AG04450 (cell line): ENCODE measurements around the gene NRIP1. TPM values are rescaled to one million over a fixed set of nuclear protein-coding genes. Genes with fewer than 3 reads are reported as not detected.

Experiments used
- CTCF ChIA-PET: fragments of 300-600, 350-600 bp; formaldehyde crosslinking; extraction: SDS; loops from one replicate; lab custom pipeline; 2022; ENCODE audit warnings: antibody characterized with exemption, inconsistent platforms; lab: Charles Lee
- POLR2A ChIA-PET: fragments of 350-600 bp; formaldehyde crosslinking; extraction: SDS; loops from one replicate; lab custom pipeline; 2021; ENCODE audit warnings: antibody characterized with exemption, inconsistent platforms; lab: Yijun Ruan, JAX
- DNase-seq: peaks from one replicate; pipeline ENCODE4 v3.0.0-alpha.2; 2011; ENCODE audit warnings: low read depth, low spot score
- H3K27ac ChIP-seq: one replicate; pipeline ENCODE4 v1.5.1; 2012; ENCODE audit warnings: low read depth, low read length, control low read depth
- H3K27me3 ChIP-seq: one replicate; pipeline ENCODE4 v1.6.0; 2012; ENCODE audit warnings: low read length; ENCODE audit not compliant: control insufficient read depth, insufficient read depth
- H3K4me3 ChIP-seq: 2 replicates; pipeline ENCODE4 v1.5.1; 2011; ENCODE audit warnings: mild to moderate bottlenecking, low read depth, low read length, control low read depth
- H3K9me3 ChIP-seq: 2 replicates; pipeline ENCODE4 v1.5.1; 2012; ENCODE audit warnings: low read length; ENCODE audit not compliant: control insufficient read depth, insufficient read depth
- CTCF ChIP-seq: IDR thresholded peaks from 2 replicates; pipeline ENCODE4 v1.5.1; 2011; ENCODE audit warnings: low read depth, low read length, control low read depth, inconsistent platforms
- polyA plus RNA-seq: library from polyadenylated mRNA; depleted of rRNA; stranded (reverse); fragments of >200 nt; gene quantifications from 2 replicates; pipeline ENCODE4 v1.2.3, GENCODE V29; 2011

Gene NRIP1
- polyA plus RNA-seq, 1 experiment: 22.6 TPM

- TF ChIP-seq CTCF: no peak
- ChIA-PET CTCF (no interaction called here), POLR2A (no interaction called here)
- Histone ChIP-seq H3K27ac (no peak overlapping the region), H3K4me3 (no peak overlapping the region), H3K9me3 (peaks cover 4% of the 10 kb centered on the region; the same call in 1 of the 2 replicates), H3K27me3 (no peaks in the 10 kb centered on the region)
- DNase-seq: no peak
Observed at GRCh38 chr21:15050568-15051377, 14.0 kb downstream of the NRIP1 start.

GRCh38 chr21:15045017-15045416 lies 19.8 kb downstream of the NRIP1 start:
- H3K27me3 ChIP-seq: no peaks in the 10 kb centered on the region
- ChIA-PET CTCF (no interaction called here), POLR2A (no interaction called here)
- H3K4me3 ChIP-seq: no peak overlapping the region
- H3K9me3 ChIP-seq: peaks cover 4% of the 10 kb centered on the region; the same call in 1 of the 2 replicates
- no peak for TF ChIP-seq CTCF
- H3K27ac ChIP-seq: no peak overlapping the region
- no peak for DNase-seq

GRCh38 chr21:15042531-15042930 lies 22.3 kb downstream of the NRIP1 start:
- ChIA-PET CTCF (no interaction called here), POLR2A (no interaction called here)
- H3K27ac ChIP-seq: no peak overlapping the region
- TF ChIP-seq CTCF: no peak
- H3K4me3 ChIP-seq: no peak overlapping the region
- no peaks in the 10 kb centered on the region for H3K27me3 ChIP-seq
- no peak for DNase-seq
- H3K9me3 ChIP-seq: peaks cover 4% of the 10 kb centered on the region; the same call in 1 of the 2 replicates

GRCh38 chr21:15039607-15040299 lies 25.0 kb downstream of the NRIP1 start:
- Histone ChIP-seq H3K4me3 (no peak overlapping the region), H3K27me3 (no peaks in the 10 kb centered on the region), H3K9me3 (no peaks in the 10 kb centered on the region), H3K27ac (no peak overlapping the region)
- DNase-seq: no peak
- POLR2A ChIA-PET: no interaction called here
- TF ChIP-seq CTCF: no peak
- CTCF ChIA-PET: interaction anchor here (1.0 kb wide), 1 partner anchor 176 kb away, joined by 3 read pairs; no protein-coding TSS in a partner anchor

- no peaks in the 10 kb centered on the region for H3K27me3 ChIP-seq
- no peak for DNase-seq
- ChIA-PET POLR2A (no interaction called here), CTCF (no interaction called here)
- H3K4me3 ChIP-seq: no peak overlapping the region
- H3K27ac ChIP-seq: no peak overlapping the region
- H3K9me3 ChIP-seq: no peaks in the 10 kb centered on the region
- TF ChIP-seq CTCF: no peak
Observed at GRCh38 chr21:15037900-15038293, 26.9 kb downstream of the NRIP1 start.
